Activated T-cell treated with anti-CD3 and anti-CD28 coated beads for 4 hours (primary cell): ENCODE data around the gene CDH22.

ENCODE experiments used
- DNase-seq: peaks from one replicate; pipeline ENCODE4 v3.0.0-alpha.2; 2020

CDH22 gene

DNA sequence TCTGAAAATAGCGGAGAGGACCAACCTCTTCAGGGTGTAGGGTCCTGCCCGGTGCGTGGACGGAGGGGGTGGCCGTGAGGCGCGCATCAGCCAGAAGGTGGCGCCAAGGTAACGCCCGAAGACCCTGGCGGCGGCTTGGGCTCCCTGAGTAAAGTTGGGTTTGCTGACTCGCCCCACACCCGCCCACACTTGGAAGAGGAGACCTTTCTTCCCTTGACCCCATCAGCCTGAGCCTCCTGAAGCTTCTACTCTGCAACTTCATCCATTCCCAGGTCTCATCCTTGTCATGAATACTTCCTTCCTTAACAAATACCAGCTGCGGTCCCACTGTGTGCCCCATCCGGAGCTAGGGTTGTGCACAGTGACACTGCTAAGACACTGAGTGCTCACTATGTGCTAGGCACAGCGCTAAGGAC, 175.6 kb downstream of the CDH22 start:
- peak; percentile 33 for DNase-seq

DNA sequence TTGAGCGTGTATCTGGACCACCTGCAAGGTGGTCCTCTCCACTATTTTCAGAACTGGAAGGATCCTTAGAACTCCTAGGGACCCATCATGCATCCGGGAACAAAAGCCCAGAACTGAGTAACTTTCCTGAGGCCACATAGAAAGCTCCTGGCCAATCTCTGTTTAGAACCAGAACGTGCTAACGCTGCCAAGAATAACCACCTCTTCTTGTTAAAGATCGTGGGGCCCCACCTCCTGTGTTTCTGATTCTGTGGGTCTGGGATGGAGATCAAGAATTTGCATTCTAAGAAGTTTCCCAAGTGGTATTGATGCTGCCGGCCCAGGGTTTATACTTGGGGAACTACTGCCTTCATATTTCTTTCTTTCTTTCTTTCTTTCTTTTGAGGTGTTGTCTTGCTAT, 176.9 kb downstream of the CDH22 start:
- DNase-seq: no peak

DNA sequence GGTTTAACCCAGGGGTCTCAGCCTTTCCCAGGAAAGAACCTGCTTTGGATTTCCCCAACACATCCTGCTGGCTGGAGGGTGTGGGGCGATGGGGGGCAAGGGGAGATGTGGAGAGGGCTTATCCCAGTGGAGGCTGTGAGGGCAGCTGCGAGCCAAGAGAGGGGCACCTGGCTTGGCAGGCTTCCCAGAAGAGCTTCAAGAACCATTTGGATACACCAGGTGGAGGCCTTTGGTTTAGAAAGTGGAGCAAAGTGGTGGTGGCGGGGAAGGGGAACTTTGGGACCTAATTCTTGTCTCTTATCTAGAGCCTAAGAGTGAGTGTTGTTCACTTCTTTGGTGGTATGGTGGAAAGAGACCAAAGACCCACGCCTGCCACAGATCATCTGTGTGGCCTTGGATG, 177.8 kb downstream of the CDH22 start:
- no peak for DNase-seq

DNA sequence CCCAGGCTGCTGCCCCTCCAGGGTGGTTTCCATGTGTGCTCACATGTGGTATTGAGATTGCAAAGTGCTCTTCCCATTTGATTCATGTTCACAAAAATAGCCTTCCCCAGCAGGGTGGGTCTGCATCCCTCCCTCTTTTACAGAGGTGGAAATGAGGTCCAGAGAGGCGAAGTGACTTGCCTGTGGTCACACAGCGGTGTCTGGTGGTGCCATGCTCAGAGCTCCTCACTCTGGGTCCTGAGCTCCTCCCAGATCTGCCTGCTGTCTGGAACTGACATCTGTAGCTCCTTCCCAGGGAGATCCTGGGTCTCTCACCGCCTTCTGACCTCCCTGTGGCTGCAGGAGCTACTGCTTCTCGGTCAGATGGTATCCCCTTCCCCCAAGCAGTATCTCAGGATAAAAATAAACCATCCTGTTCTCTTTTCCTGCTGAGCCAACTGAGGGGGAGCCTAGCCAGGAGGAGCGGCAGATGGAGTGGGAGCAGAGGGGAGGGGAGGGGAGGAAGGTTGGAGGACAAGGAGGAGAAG, 178.3 kb downstream of the CDH22 start:
- DNase-seq: no peak

DNA sequence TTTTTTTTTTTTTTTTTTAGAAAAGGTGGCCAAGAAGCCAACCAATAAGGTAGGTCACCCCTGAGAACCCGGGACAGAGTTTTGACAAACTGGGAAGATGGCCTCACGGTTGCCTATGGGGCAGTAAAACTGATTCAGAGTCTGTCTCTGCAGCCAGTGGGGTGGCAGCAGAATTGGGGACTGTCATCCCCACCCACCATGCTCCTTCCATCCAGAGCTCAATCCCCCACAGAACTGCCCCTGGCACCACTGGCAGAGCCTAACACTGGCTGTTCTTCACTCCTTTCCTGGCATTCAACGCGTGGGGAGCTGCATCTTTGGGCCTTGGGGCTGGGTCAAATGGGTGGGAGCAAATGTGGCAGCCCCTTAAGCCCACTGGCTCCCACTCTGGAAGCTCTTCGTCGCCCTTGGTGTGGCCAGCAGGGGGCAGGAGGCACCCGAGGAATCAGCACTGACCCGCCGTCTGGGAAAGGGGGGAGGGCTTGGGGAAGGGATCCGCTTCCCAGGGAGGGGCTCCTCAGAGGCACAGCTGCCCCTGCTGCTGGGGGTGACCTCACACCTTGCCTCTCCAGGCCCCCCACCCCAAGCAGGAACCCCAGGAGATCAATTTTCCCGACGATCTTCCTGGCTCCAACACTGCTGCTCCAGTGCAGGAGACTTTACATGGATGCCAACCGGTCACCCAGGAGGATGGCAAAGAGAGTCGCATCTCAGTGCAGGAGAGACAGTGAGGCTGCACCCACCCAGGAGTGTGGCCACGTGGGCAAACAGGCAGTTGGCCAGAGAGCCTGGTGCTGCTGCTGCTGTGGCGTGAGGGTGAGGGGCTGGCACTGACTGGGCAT, 179.8 kb downstream of the CDH22 start:
- DNase-seq: no peak

DNA sequence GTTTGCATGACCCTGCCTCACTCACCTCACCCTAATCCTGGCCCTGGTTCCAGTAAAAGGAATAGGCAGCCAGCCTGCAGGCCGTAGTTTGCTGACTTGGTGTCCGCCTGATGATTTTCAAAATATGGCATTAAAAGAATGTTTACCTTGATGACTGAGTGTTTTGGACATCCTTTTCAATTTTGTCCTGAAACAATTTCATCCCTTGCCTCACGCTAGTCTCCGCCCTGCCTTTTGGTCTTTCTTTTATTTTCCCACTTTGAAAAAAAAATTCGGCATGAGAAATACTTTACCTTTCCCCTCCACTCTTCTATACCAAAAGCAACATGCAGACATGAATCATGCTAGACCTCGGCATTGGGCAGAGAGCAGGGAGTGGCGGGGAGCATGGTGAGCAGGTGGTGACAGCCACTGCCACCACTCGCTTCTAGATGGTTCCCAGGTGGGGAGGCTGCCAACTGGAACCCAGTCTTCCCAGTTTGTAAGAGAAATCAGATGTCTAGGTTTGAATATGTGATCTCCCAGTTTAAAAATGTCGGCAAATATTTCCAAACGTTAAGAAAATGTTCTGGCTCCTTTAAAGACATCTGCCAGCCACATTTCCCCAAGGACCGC, 180.8 kb downstream of the CDH22 start:
- DNase-seq: no peak

DNA sequence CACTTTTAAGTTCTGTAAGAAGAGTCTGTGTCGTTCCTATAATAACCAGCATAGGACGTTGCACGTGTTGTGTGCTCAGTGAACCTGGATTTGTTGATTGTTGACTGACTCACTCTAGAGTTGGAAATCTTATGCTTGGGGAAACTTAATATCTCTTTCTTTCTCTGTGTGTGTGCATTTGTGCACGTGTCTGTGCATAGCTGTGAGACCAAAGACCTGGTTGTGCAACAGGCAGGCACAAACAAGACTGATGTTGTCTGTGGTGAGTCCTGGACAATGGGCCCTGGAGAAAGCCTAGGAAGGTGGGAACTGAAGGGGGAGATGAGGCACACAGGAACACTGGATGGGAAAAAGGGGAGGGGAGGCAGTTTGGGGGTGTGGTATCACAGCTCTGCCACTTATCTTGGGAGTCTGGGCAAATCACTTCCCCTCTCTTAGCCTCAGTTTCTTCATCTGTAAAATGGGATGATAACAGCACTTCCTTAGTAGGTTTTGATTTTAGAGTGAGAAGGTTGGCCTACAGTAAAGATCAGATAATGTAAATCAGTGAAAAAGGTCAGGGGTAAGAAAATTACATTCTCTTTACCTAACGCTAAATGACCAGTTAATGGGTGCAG, 181.8 kb downstream of the CDH22 start:
- DNase-seq: no peak
